ENCODE results near the gene MAN2B2. TPM values are rescaled to one million over a fixed set of nuclear protein-coding genes. Genes with fewer than 3 reads are reported as not detected.
"Not testable (repeated sequence)": the region's sequence is repeated elsewhere in the genome, so short reads cannot be mapped to it uniquely, and the experiment has no call there.

The MAN2B2 gene
- total RNA-seq, 1 donor from 2014 or later = 19.0 TPM

GRCh38 chr4:6641164-6641970 lies 66.4 kb downstream of the MAN2B2 start:
- peak; percentile 57 for DNase-seq (ENCODE audit: low spot score)

GRCh38 chr4:6641971-6642320 lies 67.0 kb downstream of the MAN2B2 start:
- no peak for DNase-seq (ENCODE audit: low spot score)

DNA sequence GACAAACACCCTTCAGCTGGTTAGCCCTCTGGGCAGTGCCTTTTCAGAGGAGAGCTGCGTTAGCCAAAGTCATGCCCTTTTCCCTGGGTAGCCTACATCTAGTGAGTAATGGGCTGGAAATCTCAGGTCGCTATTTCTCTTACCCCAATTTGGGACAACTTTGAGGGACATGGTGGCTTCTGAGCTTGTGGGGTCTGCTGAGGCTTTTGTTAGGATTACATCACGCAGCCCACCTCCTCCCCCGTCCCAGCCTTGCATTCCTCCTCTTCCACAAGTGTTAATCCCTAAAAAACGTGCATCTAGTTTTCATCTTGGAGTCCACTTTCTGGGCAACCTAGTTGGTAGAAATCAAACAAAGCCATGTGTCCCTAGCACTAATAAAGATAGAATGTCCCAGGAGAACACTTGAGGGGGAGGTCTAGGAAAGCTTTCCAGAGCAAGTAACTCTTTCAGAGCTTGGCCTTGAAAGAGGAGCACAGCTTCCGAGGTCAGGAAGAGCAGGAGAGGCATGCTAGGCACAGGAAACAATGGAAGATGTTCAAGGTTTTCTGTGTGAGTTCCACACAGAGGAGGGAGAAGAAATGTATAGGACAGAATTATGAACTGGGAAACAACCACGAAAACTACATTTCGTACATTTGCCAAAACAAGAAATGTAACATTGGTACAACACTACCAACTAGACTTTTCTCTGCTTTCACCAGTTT lies 68.3 kb downstream of the MAN2B2 start:
- no peak for DNase-seq (ENCODE audit: low spot score)

DNA sequence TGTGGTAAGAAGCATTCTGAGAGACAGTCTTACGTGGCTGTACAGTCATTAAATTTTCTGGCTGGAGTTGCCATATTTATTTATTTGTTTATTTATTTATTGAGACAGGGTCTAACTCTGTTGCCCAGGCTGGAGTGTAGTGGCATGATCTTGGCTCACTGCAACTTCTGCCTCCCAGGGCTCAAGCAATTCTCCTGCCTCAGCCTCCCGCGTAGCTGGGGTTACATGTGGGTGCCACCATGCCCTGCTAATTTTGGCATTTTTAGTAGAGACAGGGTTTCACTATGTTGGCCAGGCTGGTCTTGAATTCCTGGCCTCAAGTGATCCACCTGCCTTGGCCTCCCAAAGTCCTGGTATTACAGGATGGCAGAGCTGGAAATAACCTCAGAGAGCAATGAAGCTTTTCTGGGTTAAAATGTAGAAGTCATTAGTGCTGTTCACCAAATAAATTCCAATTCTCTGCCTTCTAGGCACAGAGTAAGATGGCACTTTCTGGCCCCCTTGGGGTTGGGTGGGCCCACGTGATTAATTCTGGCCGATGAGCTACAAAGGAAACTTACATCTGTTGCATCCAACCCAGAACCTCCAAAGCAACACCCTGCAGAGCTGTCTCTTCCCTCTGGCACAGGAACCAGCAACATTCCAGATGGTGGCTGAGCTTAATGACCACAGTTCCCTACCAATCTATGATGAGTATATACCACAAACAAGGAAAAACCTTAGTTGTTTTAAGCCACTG lies 70.0 kb downstream of the MAN2B2 start:
- no peak for DNase-seq (ENCODE audit: low spot score)

- DNase-seq (ENCODE audit: low spot score) = no peak
Observed at GRCh38 chr4:6647169-6647568, 72.2 kb downstream of the MAN2B2 start.

DNA sequence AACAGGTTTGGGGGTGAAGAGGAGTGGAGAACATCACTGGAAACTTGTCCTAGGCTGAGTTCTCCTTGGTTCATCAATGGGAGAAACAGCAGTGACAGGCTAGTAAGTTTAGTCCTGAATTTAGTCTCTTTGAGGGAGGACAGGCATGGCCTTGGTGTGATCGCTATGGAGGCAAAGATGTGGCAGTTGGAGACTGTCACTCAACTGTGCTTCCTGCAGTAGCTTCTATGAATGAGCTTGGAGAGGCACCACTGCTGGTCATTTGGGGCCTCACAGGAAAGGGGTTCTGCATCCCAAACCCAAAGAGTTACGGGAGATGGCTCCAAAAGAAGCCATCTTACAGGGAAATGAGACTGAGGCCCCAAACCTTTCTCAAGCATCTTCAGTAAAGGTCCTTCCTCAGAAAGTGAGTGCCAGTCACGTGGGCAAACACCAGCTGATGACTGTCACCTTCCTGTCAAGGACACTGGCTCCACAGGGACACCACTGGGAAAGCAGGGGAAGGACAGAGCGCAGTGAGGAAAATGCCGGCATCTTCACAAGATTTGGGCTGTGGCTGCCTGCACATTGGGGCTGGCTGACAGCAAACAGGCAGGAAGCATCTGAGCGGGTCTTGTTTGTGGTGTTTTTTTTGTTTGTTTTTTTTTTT lies 72.7 kb downstream of the MAN2B2 start:
- DNase-seq (ENCODE audit: low spot score) = no peak

- DNase-seq (ENCODE audit: low spot score) = no peak
Observed at GRCh38 chr4:6649216-6649615, 74.2 kb downstream of the MAN2B2 start.

GRCh38 chr4:6654211-6654610 lies 79.2 kb downstream of the MAN2B2 start:
- not testable (repeated sequence) for DNase-seq (ENCODE audit: low spot score)

DNA sequence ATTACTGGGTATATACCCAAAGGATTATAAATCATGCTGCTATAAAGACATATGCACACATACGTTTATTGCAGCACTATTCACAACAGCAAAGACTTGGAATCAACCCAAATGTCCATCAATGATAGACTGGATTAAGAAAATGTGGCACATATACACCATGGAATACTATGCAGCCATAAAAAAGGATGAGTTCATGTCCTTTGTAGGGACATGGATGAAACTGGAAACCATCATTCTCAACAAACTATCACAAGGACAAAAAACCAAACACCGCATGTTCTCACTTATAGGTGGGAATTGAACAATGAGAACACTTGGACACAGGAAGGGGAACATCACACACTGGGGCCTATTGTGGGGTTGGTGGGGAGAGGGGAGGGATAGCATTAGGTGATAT lies 80.3 kb downstream of the MAN2B2 start:
- not testable (repeated sequence) for DNase-seq (ENCODE audit: low spot score)

GRCh38 chr4:6655924-6656323 lies 80.9 kb downstream of the MAN2B2 start:
- DNase-seq (ENCODE audit: low spot score) = no peak

- no peak for DNase-seq (ENCODE audit: low spot score)
Observed at GRCh38 chr4:6657242-6658208, 82.5 kb downstream of the MAN2B2 start.

- DNase-seq (ENCODE audit: low spot score) = no peak
Observed at GRCh38 chr4:6658209-6658595, 83.2 kb downstream of the MAN2B2 start.

DNA sequence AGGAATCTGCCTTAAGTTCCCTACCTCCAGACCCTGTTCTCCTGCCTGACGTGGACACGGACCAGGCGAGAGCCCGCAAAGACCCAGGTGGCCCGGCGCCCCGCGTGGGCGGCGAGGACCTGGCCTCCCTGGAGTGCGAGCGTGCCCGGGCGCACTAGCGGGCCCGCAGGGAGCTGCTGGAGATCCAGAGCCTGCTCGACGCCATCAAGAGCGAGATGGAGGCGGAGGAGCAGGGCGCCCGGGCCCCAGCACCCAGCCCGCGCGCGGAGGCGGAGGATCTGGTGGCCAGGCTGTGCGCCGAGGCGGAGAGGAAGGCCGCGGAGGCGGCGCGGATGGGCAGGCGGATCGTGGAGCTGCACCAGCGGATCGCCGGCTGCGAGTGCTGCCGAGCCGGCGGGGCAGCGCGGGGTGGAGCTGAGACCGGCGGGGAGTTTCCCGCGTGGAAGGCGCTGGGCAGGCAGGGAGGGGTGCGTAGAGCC lies 83.6 kb downstream of the MAN2B2 start:
- DNase-seq (ENCODE audit: low spot score) = peak; percentile 43

DNA sequence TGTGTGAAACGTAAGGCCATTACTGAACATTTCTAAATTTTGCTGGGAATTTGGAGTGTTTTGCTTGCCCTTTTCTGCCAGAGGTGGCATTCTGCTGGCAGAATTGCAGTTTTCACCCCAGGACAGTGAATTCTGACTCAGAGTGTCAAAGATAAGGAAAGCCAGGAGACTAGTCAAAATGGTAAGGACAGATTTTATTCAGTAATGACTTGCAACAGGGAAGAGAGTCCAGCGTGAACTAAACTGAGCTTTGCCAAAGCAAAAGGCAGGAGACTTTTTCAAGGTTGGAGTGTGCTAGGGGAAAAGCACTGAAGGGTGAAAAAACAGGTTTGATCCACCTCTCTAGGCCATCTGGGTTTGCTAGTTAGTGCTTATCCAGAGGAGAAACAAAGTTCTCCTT lies 84.9 kb downstream of the MAN2B2 start:
- no peak for DNase-seq (ENCODE audit: low spot score)

GRCh38 chr4:6660430-6660829 lies 85.4 kb downstream of the MAN2B2 start:
- no peak for DNase-seq (ENCODE audit: low spot score)

GRCh38 chr4:6662591-6662990 lies 87.6 kb downstream of the MAN2B2 start:
- no peak for DNase-seq (ENCODE audit: low spot score)

DNA sequence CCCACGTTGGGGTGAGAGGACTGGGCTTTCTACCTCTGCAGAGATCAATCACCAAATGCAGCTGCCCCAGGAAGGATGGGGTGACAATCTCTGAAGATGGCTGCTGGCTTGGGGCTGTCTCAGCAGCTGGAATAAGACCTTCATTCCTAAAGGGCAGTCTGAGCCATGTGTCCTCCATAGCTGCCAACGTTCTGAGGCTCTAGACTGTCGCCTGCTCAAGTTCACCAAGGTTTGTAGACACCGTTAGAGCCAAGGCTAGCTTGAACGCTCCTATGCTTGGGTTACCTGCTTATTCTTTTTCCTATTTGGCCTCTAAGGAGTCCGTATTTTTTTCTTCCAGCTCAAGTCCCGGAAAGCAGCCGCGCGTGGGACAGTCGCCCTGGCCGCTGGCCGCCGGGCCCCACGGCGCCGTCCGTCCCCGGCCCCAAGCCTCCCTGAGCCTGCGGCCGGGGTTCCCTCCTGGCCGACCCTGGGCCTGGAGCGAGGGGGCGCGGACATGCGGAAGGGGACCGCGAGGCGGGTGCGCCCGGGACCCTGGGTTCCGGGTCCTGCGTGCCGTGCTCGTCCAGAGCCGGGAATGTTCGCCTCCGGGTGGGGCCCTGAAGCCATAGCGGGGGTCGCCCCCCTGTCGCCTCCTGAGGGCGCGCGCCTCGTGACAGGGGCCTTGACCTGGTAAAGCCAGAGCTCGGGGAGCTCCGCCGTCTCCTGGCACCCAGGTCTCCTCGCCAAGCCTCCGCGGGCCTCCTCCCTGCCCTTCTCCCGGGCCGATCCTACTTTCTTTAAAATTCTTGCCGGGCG lies 88.8 kb downstream of the MAN2B2 start:
- DNase-seq (ENCODE audit: low spot score) = no peak

GRCh38 chr4:6665320-6665654 lies 90.3 kb downstream of the MAN2B2 start:
- no peak for DNase-seq (ENCODE audit: low spot score)

DNA sequence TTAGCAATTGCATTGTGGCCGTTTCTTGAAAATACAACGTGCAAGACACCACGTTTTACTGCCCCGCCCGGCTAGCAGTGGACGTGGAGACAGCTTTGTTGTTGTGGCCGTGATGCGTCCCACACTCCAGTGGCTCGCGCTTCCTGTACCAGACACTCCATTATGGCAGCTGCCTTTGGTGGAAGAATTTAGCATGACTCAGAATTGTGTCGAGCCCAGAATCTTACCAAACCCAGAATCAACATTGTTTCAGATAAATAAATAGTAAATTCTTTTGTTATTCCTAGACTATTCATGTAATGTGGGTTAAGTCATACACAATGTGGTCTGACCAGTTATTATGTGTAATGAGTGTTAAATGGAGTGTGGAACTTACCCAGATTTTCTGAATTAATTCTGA lies 93.4 kb downstream of the MAN2B2 start:
- no peak for DNase-seq (ENCODE audit: low spot score)

DNA sequence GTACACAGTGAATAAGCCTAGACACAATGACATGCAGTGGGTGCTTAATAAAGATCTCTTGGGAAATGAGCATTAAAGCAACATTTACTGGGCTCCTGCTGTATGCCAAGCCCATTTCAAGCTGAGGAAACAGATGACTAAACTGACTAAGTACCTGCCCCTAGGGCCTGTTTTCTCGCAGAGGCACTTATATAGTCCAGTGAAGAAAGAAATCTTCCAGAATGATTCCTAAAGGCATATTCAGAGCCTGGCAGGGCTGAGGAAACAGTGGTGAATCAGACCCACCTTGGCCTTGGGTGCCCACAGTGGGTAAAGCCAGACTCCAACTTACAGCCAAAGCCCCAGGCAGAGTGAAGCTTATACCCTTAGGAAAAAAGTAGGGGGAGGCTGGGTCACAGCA lies 96.7 kb downstream of the MAN2B2 start:
- DNase-seq (ENCODE audit: low spot score) = no peak
